Gastrocnemius medialis (tissue), 4 donors: ENCODE data around the gene RNU4-1.

ENCODE experiments used
- POLR2A ChIP-seq, 2 donors: fragments of 450-650 bp; IDR thresholded peaks; one replicate each; pipeline ENCODE4 v1.6.1; 2017; ENCODE audit warnings: antibody characterized with exemption in 2 of 2, mild to moderate bottlenecking in 2 of 2, moderate library complexity in 2 of 2
- TF ChIP-seq, protein P1 (sequence below), 5 experiments: fragments of 450-650 bp in 3 of 5; fragments of 200-600 bp in 2 of 5; sonication (generic) in 2 of 5; IDR thresholded peaks in 4 of 5; conservative IDR thresholded peaks in 1 of 5; 1 replicate in 4 of 5; 2 replicates in 1 of 5; pipeline ENCODE4 v1.5.1; 2016 to 2019; ENCODE audit warnings: antibody characterized with exemption in 5 of 5, mild to moderate bottlenecking in 3 of 5, moderate library complexity in 3 of 5

- TF ChIP-seq, protein P1, sequence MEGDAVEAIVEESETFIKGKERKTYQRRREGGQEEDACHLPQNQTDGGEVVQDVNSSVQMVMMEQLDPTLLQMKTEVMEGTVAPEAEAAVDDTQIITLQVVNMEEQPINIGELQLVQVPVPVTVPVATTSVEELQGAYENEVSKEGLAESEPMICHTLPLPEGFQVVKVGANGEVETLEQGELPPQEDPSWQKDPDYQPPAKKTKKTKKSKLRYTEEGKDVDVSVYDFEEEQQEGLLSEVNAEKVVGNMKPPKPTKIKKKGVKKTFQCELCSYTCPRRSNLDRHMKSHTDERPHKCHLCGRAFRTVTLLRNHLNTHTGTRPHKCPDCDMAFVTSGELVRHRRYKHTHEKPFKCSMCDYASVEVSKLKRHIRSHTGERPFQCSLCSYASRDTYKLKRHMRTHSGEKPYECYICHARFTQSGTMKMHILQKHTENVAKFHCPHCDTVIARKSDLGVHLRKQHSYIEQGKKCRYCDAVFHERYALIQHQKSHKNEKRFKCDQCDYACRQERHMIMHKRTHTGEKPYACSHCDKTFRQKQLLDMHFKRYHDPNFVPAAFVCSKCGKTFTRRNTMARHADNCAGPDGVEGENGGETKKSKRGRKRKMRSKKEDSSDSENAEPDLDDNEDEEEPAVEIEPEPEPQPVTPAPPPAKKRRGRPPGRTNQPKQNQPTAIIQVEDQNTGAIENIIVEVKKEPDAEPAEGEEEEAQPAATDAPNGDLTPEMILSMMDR (IDR thresholded peaks at IDR 0.05 in 4 of 5, conservative IDR thresholded peaks at IDR 0.05 in 1 of 5), result no peak
- TF ChIP-seq POLR2A (IDR thresholded peaks at IDR 0.05), result peak; percentile 85 to 86
Measured at GRCh38 chr12:120292661-120293531, at the start of gene RNU4-1.
